GM19351 (cell line): ENCODE data around the gene SLC35C1.
"Not testable (repeated sequence)": the region's sequence is repeated elsewhere in the genome, so short reads cannot be mapped to it uniquely, and the experiment has no call there.

Experiments used
- ATAC-seq: cut with Tn5 transposase; IDR thresholded peaks from one replicate; pipeline ENCODE4 v1.9.1; 2021; ENCODE audit warnings: mild to moderate bottlenecking, moderate library complexity; ENCODE audit not compliant: unreplicated experiment

The SLC35C1 gene

DNA sequence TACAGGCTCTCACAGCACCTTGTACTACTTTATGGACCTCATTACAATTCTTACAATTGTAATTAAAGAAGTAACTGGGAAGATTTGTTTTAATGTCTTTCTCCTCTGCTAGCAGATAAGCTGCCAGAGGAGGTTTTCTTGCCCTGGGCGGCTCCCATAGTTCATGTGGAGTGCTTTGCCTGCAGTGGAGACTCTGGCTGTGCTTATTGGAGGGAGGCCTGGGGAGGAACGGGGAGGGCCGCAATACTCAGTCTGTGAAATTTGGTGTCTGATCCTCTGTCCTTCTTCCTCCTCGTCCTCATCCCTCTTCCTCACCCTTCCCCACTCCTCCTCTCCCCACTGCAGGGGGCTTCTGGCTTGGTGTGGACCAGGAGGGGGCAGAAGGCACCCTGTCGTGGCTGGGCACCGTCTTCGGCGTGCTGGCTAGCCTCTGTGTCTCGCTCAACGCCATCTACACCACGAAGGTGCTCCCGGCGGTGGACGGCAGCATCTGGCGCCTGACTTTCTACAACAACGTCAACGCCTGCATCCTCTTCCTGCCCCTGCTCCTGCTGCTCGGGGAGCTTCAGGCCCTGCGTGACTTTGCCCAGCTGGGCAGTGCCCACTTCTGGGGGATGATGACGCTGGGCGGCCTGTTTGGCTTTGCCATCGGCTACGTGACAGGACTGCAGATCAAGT, 5.6 kb downstream of the SLC35C1 start:
- no peak for ATAC-seq

DNA sequence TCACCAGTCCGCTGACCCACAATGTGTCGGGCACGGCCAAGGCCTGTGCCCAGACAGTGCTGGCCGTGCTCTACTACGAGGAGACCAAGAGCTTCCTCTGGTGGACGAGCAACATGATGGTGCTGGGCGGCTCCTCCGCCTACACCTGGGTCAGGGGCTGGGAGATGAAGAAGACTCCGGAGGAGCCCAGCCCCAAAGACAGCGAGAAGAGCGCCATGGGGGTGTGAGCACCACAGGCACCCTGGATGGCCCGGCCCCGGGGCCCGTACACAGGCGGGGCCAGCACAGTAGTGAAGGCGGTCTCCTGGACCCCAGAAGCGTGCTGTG, 6.1 kb downstream of the SLC35C1 start:
- ATAC-seq = no peak

DNA sequence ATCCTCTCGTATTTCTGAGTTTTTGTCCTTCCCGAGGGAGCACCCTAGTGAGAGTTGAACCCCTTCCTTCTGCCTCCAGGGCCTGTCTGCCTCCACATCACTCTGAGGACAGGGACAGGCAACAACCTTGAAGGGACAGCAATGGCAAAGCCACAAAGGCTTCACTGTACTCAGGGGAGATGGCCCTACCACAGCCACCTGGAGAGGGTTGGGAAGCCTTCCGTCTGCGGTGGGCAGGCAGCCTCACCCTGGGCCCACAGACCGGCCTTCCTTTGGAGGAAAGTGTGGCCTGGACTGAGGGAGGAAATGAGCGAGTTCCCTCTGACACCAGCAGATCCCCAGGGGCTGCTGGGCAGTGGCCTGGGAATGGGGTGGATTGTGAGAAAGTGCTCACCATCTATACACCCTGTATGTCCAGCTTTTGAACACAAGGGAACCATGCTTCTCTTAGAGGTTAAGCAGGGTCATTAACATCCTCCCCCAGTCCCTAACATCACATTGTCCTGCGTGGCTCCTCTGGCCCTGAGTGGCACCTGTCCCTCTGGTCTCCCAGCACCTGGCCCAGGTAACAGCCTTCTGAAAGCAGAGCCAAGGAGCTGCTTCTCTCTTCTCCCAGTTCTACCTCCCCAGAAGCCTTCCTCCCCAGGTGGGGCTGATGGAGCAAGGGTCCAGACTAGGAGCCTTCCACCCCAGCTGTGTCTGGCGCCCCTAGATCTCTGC, 6.8 kb downstream of the SLC35C1 start:
- ATAC-seq = no peak

DNA sequence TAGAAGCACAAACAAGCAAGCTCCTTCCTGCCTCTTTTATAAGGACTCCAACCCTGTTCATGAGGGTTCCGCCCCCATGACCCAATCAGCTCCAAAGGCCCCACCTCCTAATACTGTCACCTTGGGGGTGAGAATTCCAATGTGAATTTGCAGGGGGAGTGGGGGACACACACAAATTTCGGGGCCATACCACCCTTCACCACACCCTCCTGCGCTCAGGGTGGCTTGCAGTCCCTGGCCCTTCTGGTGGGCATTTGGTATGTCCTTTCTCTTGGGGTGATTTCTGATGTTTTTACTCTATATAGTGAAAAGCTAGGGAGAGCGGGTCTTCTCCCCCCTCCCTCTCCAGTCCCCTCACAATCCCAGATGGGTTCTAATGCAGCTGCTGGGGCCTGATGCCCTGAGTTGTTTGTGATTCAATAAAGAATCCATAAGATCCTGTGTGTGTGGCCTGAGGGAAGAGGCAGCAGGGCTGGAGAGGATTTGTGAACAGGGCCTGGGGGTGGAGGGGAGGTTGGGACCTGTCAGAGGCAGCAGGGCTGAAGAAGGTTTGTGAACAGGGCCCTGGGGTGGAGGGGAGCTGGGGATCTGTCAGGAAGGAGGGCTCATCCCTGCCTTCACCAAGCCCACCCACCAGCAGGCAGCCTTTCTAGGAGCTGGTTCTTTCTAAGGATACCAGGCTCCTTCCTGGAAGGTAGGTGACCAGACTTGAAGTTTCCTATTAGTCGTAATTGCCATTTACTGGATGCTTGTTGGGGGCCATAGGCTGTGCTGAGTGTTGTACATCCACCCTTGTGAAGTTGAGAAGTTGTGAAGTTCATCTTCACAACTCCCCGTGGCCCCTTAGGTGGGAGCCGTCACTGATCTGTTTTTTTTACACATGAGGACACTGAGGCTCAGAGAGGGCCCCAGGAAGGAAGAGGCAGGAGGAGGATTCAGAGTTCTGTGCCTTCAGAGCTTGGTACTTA, 7.9 kb downstream of the SLC35C1 start:
- no peak for ATAC-seq

DNA sequence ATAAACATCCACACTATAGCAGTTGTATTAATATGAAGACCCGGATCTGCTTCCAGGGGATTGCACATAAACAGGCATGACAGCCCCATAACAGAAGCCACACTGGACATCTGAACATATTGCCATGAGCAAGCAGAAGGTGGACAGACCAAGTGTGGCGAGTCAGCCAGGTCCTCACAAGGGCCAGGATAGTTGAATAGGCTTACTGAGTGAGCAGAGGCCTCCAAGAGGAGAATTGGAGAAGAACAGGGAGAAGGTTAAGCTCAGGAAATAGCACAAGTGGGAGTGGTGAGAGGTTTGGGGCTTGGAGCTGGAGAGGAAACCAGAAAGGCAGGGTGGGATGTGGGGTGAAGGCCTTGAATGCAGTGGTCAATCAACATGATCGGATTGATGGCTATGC, 10.8 kb downstream of the SLC35C1 start:
- ATAC-seq = no peak

- ATAC-seq = no peak
Measured at GRCh38 chr11:45816614-45817013, 11.7 kb downstream of the SLC35C1 start.

DNA sequence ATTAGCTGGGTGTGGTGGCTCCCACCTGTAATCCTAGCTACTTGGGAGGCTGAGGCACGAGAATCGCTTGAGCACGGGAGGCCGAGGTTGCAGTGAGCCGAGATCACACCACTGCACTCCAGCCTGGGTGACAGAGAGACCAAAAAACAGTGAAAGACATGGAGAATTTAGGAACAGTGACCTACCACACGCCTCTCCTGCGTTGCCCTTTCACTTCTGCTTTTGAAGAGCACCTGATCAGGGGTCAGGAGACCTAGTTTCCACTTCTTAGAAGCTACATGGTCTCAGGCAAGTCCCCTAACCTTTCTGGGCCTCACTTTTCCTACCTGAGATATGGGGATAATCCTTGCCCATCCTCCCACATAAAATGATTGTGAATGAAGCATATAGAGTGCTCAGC, 12.2 kb downstream of the SLC35C1 start:
- peak; percentile 95 for ATAC-seq

DNA sequence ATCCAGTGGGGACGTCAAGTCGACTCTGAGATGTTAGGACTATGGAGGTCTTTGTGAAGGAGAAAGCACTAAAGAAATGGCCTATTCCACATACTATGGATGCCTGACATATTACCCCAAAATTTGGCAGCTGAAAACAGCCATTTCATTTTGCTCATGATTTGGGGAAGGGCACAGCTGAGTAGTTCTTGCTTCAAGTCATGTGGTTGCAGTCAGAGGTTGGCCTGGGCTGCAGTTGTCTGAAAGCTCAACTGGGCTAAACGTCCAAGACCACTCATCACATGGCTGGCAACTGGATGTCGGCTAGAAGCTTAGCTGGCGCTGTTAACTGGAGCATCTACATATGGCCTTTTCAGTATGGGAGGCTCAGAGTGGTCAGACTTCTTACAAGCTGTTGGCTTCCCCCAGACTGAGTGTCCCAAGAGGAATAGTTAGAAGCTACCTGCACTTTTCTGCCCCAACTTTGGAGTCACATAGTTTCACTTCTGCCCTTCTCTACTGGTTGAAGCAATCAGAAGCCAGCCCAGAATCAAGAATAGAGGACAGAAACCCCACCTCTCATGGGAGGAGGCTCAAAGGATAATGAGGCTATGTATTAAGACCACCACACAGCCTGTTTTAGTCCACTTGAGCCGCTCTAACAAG, 14.1 kb downstream of the SLC35C1 start:
- no peak for ATAC-seq

GRCh38 chr11:45820211-45820857, 15.4 kb downstream of the SLC35C1 start:
- ATAC-seq = no peak

GRCh38 chr11:45826492-45826891, 21.5 kb downstream of the SLC35C1 start:
- ATAC-seq = not testable (repeated sequence)

- ATAC-seq = no peak
Measured at GRCh38 chr11:45827123-45827522, 22.2 kb downstream of the SLC35C1 start.

- no peak for ATAC-seq
Measured at GRCh38 chr11:45828996-45829395, 24.0 kb downstream of the SLC35C1 start.

DNA sequence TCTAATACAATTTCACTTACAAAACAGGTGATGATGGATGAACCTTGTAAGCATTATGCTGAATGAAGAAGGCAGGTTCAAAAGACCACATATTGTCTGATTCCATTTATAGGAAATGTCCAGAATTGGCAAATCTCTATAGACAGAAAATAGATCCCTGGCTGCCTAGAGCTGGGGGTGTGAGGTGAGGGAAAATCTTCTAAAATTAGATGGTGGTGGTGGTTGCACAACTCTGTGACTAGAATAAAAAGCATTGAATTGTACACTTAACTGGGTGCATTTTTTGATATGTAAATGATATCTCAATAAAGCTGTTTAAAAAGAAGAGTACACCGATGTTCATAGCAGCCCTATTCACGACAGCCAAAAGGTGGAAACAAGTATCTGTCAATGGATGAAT, 25.6 kb downstream of the SLC35C1 start:
- no peak for ATAC-seq

GRCh38 chr11:45832811-45833441, 28.0 kb downstream of the SLC35C1 start:
- no peak for ATAC-seq

GRCh38 chr11:45833761-45834160, 28.8 kb downstream of the SLC35C1 start:
- no peak for ATAC-seq

DNA sequence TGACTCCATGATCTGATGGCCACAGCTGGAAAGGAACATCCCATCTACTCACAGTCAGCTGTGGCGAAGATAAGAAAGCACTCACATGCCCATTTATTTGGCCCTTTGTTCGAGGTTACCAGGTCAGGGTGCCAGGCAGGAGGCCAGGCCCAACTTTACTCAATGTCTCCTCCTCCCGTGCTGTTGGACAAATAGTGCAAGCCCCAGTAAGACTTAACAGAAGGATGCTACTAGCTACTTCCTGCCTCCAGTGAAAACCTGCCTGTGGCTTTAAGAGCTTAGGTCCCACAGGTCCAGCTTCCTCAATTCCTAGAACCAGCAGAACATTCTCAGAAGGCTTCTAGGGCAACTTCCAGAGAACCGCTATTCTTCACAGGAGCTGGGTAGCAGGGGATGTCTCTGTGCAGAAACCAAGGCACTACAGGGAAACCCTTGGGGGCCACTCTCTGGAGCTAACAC, 29.4 kb downstream of the SLC35C1 start:
- ATAC-seq = no peak

DNA sequence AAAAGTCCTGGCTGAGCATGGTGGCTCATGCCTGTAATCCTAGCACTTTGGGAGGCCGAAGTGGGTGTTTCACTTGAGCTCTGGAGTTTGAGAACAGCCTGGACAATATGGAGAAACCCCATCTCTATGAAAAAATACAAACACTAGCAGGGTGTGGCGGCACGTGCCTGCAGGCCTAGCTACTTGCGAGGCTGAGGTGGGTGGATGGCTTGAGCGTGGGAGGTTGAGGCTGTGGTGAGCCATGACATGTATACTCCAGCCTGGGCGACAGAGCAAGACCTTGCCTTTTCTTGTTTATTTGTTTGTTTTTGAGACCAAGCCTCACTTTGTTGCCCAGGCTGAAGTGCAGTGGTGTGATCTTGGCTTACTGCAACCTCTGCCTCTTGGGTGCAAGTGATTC, 34.3 kb downstream of the SLC35C1 start:
- no peak for ATAC-seq

- ATAC-seq = not testable (repeated sequence)
Measured at GRCh38 chr11:45840251-45840650, 35.3 kb downstream of the SLC35C1 start.

DNA sequence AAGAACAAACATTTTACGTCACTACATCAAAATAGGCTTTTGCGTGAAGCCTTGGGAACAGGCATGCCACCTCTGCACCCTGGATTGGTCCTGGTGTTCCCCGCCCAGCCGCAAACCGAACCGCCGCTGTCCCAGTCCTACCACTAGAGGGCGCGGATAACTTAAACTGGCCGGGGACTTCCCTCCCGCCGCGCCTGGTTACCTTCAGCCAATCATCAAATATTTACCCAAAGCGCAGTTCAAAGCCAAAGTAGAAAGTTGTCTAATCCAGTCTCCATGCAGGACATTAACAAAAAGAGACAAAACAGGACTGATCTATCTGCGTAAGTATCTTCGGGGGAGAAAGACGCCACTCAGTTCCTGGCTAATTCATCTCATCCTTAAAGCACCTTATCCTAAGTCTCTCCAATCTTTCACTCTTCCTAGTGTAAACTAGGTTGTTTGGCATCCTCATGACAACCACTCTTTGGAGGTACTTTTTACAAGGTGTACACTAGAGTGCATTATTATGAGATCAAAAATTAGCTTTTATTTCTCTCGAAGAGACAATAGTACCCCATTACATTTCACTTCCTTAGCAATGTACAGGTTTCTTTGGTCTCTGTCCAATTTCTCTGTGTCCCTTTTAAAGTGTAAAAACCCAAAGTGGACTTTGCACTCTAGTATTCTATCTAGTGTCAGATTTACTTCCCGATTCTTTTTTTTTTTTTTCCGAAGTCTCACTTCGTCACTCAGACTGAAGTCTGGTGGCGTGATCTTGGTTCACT, 38.4 kb downstream of the SLC35C1 start:
- peak; percentile 21 for ATAC-seq
